HG02610 (cell line): ENCODE data around the gene KMT5B.
A peak's percentile ranks its signal among the peaks of the same experiment; 100 is the strongest.

Experiments
- ATAC-seq: cut with Tn5 transposase; IDR thresholded peaks from one replicate; pipeline ENCODE4 v1.9.1; 2021; ENCODE audit warnings: mild to moderate bottlenecking, moderate library complexity; ENCODE audit not compliant: unreplicated experiment

The KMT5B gene

GRCh38 chr11:68121067-68121899, 91.8 kb downstream of the KMT5B start, which contains the start of gene CHKA:
Gene CHKA, minus strand, starts transcription at chr11:68121388. Its CDS starts 211 bp downstream, at chr11:68121177.
- peak; percentile 87 for ATAC-seq

- no peak for ATAC-seq
Measured at GRCh38 chr11:68120273-68121066, 92.6 kb downstream of the KMT5B start.

- ATAC-seq: no peak
Measured at GRCh38 chr11:68118706-68119448, 94.2 kb downstream of the KMT5B start.

- no peak for ATAC-seq
Measured at GRCh38 chr11:68117853-68118470, 95.1 kb downstream of the KMT5B start.

- ATAC-seq: no peak
Measured at GRCh38 chr11:68116974-68117373, 96.1 kb downstream of the KMT5B start.

- no peak for ATAC-seq
Measured at GRCh38 chr11:68116126-68116525, 97.0 kb downstream of the KMT5B start.

- no peak for ATAC-seq
Measured at GRCh38 chr11:68115285-68115684, 97.8 kb downstream of the KMT5B start.

GRCh38 chr11:68113986-68114385, 99.1 kb downstream of the KMT5B start:
- no peak for ATAC-seq

- ATAC-seq: no peak
Measured at GRCh38 chr11:68107689-68108088, 105.4 kb downstream of the KMT5B start.

- no peak for ATAC-seq
Measured at GRCh38 chr11:68106165-68106940, 106.7 kb downstream of the KMT5B start.
